WERI-Rb-1 (cell line): Measurements from ENCODE around the gene KPNB1.

Experiments used
- DNase-seq: peaks from one replicate; pipeline ENCODE4 v3.0.0-alpha.2; 2020
- H3K27ac ChIP-seq: fragments of 250-450 bp; sonication (Bioruptor Pico); 2 replicates; pipeline ENCODE4 v1.5.1; 2020; ENCODE audit warnings: mild to moderate bottlenecking, moderate library complexity
- H3K27me3 ChIP-seq: fragments of 250-450 bp; sonication (Bioruptor Pico); 2 replicates; pipeline ENCODE4 v1.5.1; 2021; ENCODE audit warnings: mild to moderate bottlenecking, low read depth, moderate library complexity; ENCODE audit not compliant: insufficient read depth, severe bottlenecking
- H3K36me3 ChIP-seq: fragments of 250-450 bp; sonication (Bioruptor Pico); 2 replicates; pipeline ENCODE4 v1.5.1; 2020; ENCODE audit warnings: mild to moderate bottlenecking, moderate library complexity
- H3K4me3 ChIP-seq: 2 replicates; pipeline ENCODE4 v1.5.1; 2011; ENCODE audit warnings: low read depth, mild to moderate bottlenecking, control low read depth, low read length
- H3K9me3 ChIP-seq: fragments of 250-450 bp; sonication (Bioruptor Pico); 2 replicates; pipeline ENCODE4 v1.5.1; 2021; ENCODE audit warnings: mild to moderate bottlenecking, moderate library complexity; ENCODE audit not compliant: severe bottlenecking
- TF ChIP-seq, protein P1 (sequence below): IDR thresholded peaks from 2 replicates; pipeline ENCODE4 v1.5.1; 2011; ENCODE audit warnings: low read depth, mild to moderate bottlenecking, control low read depth, inconsistent platforms, low read length

Gene KPNB1

DNA sequence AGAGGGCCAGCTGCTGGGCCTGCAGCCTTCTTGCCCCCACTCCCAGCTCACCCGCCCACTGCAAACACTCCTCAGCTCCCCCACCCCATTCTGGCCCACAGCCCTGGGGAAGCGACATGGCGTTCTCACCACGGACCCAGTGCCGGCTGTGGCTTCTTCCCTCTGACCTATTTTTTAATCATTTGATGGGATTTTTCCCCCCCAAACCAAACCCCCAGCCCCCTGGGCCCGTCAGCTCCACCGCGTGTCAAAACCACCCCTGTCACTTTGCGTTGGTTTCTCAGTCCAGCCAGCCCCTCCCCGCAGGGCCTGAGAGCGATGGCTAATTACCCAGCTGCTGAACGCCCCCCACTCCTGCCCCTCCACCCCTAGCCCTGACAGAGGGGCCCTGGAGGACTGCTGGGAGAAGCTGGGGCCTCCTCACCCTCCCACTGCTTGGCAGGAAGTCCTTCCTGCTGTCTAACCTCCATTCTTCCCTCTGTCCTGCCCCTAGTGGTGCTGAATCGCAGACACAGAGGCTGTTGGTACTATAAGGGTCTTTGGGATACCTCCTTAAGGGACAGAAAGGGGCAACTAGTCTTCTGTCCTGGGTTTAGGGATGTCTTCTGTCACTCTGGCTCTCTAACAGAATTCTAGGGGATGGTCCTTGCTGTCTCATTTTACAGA is 75.9 kb downstream of the KPNB1 start:
- Histone ChIP-seq H3K9me3 (no peaks in the 10 kb centered on the region), H3K36me3 (no peaks in the 10 kb centered on the region), H3K27ac (no peak overlapping the region), H3K27me3 (no peaks in the 10 kb centered on the region), H3K4me3 (no peak overlapping the region)
- no peak for DNase-seq
- TF ChIP-seq, protein P1, sequence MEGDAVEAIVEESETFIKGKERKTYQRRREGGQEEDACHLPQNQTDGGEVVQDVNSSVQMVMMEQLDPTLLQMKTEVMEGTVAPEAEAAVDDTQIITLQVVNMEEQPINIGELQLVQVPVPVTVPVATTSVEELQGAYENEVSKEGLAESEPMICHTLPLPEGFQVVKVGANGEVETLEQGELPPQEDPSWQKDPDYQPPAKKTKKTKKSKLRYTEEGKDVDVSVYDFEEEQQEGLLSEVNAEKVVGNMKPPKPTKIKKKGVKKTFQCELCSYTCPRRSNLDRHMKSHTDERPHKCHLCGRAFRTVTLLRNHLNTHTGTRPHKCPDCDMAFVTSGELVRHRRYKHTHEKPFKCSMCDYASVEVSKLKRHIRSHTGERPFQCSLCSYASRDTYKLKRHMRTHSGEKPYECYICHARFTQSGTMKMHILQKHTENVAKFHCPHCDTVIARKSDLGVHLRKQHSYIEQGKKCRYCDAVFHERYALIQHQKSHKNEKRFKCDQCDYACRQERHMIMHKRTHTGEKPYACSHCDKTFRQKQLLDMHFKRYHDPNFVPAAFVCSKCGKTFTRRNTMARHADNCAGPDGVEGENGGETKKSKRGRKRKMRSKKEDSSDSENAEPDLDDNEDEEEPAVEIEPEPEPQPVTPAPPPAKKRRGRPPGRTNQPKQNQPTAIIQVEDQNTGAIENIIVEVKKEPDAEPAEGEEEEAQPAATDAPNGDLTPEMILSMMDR = 0 out of 2 replicates have a peak, but pooled peaks have one; percentile 33

DNA sequence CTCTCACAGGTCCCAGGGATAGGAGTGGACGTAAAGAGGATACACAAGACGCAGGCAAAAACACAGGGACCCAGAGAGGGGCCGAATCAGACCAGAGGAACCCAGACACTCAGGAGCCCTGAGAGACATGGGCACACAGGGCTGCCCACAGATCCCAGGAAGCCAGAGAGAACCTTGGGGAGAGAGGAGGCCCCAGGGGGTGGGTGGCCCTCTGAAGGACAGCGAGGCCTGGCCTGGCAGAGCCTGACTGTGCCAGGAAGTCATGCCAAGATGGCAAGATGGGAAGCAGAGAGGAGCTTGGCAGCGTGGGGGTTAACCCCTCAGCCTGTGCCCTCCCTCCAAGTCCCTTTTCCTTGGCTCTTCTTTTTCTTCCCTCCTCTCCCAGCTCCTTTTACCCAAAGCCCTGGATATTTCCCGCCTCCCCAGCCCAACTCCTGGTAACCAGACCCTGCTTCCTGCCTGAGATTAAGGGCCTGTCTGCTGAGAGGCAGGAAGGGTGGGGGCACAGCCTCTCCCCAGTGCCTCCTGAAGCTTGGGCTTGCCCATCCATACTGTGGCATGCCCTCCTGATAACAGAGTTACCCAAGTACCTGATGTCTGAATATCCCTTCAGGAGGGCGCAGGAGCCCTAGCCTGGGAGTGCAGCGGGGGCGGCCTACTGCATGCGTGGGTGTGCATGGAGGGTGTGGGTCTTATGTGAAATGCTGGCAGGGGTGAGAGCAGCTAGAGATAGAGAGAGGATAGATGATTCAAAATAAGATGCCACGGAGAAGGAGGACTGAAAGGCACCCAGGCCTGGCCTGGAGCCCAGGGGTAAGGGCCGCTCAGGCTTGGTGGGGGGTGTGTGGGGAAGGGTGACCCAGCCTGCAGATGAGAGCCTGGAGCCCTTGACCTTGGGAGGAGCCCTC is 77.3 kb downstream of the KPNB1 start:
- TF ChIP-seq, protein P1 = no peak
- Histone ChIP-seq H3K27me3 (no peaks in the 10 kb centered on the region), H3K4me3 (no peak overlapping the region), H3K9me3 (no peaks in the 10 kb centered on the region), H3K27ac (peak overlapping the region; percentile 37), H3K36me3 (no peaks in the 10 kb centered on the region)
- DNase-seq = no peak

DNA sequence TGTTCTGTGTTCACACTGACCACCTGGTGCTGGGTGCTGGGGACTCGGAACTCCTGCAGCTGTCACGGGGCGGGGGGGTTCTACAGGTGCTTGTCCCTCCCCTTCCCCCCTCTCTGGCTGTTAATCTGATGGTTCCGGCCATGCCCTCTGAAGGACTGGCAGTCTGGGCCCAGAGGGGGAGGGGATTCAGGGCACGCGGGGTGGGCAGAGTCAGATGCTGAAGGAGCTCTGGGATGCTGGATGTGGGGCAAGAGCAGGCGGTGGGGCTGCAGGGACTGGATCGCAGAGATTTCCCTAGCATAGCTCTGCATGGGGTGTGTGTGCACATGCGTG is 78.0 kb downstream of the KPNB1 start:
- Histone ChIP-seq H3K4me3 (no peak overlapping the region), H3K36me3 (no peaks in the 10 kb centered on the region), H3K27ac (no peak overlapping the region)

DNA sequence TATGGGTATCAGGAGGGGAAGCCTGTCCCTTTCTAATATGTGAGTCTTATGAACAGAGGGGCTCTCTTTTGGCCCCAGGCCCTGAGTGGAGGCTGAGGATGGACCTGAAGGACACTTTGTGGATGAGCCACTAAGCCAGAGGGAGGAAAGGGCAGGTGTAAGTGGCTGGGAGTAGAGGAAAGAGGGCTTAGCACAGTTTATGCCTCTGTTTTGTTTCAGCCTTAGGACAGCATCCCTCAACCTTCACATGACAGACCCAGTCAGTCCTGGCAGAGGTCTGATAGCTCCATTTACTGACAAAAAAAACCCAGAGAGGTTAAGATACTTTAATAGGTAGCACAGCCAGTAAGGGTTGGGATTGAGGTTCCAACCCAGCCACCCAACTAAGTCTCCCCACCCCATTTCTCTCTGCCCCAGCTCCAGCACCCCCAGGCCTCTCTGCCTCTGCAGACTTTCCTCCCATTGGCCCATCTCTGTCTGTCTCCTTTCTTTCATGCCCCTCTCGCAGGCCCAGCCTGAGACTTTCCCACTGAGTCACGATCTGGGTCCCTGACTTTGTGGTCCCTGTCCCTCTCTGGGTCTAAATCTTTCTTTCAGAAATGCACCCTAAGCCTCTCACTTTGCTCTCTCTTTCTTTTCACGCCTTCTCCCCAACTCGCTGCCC is 78.6 kb downstream of the KPNB1 start:
- TF ChIP-seq, protein P1 = no peak
- Histone ChIP-seq H3K27me3 (peaks cover 2% of the 10 kb centered on the region), H3K4me3 (no peak overlapping the region), H3K27ac (no peak overlapping the region), H3K9me3 (no peaks in the 10 kb centered on the region), H3K36me3 (no peaks in the 10 kb centered on the region)
- DNase-seq = no peak

More for the DNA sequence above, 78.0 kb downstream of the KPNB1 start:
- TF ChIP-seq, protein P1 = no peak
- no peaks in the 10 kb centered on the region for H3K27me3 ChIP-seq
- DNase-seq = peak; percentile 58
- no peaks in the 10 kb centered on the region for H3K9me3 ChIP-seq

DNA sequence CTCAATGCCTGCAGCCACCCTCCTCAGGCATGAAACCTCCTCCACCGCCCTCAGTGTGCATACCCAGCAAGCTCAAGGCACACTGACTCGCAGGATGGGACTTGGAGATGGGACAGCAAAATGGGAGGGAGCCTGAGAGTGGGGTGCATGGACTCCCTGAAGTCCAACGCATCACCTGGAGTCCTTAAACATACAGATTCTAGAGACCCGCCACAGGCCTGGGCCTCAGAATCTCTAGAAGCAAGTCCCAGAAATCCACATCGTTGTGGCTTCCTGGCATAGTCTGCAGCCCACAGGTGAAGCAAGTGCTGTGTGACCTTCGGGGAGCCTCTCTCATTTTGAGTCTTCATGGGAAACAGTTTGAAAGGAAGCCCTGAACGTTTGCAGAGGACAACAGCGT is 79.8 kb downstream of the KPNB1 start:
- TF ChIP-seq, protein P1 = no peak
- H3K27me3 ChIP-seq = peaks cover 12% of the 10 kb centered on the region

More for the DNA sequence above, 79.8 kb downstream of the KPNB1 start:
- no peak overlapping the region for H3K27ac ChIP-seq
- H3K4me3 ChIP-seq = no peak overlapping the region
- no peaks in the 10 kb centered on the region for H3K36me3 ChIP-seq
- H3K9me3 ChIP-seq = no peaks in the 10 kb centered on the region
- no peak for DNase-seq
